Activated CD8-positive, alpha-beta memory T cell treated with anti-CD3 and anti-CD28 coated beads, Interleukin-2, amount 50 U/mL, for 24 hours (primary cell): ENCODE results near the gene WDR7.

ENCODE experiments used
- DNase-seq: peaks from one replicate; pipeline ENCODE4 v3.0.0-alpha.2; 2020; ENCODE audit errors: extremely low read depth

The WDR7 gene

GRCh38 chr18:56990678-56991077 lies 339.5 kb downstream of the WDR7 start:
- DNase-seq = no peak

DNA sequence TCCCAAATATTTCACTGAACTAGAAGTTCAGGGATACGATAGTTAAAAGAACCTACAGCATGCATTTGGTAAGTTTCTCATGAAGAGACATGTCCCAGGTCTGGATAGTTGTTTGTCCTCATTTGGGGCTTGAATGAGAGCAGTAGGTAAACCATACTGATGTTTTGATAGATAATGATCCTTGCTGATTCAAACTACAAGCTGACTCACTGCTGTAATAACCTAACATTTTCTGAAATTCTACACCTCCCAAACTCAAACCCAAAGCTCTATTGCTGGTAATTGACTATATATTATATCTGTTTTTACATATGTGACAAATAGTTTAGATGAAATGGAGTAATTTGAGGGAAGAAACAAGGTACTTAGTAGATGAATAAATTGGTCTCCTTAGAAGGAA lies 341.6 kb downstream of the WDR7 start:
- no peak for DNase-seq

GRCh38 chr18:56995579-56996188 lies 344.5 kb downstream of the WDR7 start:
- DNase-seq = no peak

DNA sequence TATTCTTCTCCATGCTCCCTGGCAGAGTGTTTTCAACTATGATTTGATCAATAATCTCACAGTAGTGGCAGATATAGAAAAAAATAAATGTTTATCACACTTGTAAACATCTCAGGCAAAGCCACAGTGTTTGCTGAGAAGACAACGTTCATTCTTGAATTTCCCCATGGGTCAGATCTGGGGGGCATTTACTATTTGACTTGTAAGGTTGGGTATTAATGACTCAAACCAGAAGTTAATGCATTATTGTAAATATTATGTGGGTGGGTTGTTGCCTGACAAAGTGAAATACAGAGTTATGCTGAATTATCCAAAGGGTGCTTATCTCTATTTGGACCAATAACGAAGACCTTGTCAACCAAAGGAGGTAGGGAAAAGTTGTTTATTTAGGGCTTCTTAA lies 346.0 kb downstream of the WDR7 start:
- no peak for DNase-seq

GRCh38 chr18:56999823-57000222 lies 348.7 kb downstream of the WDR7 start:
- DNase-seq = no peak

GRCh38 chr18:57002627-57003026 lies 351.5 kb downstream of the WDR7 start:
- DNase-seq = no peak

DNA sequence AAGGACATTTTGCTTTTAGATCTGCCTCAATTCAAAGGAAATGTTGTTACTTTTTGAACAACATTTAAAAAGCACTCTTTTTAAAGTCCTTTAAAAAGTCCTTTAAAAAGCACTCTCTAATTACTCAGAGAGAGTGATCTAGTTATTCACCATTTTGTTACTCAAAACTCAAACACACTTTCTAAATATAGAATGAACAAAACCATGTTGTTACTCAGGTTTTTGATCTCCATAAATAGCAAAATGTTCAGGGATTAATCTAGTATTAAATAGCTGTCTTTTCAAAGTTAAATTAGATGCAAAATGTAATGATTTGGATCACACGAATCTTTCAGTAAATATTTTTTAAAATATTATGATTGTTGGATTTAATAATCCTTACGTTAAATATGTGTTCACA lies 352.2 kb downstream of the WDR7 start:
- DNase-seq = no peak

DNA sequence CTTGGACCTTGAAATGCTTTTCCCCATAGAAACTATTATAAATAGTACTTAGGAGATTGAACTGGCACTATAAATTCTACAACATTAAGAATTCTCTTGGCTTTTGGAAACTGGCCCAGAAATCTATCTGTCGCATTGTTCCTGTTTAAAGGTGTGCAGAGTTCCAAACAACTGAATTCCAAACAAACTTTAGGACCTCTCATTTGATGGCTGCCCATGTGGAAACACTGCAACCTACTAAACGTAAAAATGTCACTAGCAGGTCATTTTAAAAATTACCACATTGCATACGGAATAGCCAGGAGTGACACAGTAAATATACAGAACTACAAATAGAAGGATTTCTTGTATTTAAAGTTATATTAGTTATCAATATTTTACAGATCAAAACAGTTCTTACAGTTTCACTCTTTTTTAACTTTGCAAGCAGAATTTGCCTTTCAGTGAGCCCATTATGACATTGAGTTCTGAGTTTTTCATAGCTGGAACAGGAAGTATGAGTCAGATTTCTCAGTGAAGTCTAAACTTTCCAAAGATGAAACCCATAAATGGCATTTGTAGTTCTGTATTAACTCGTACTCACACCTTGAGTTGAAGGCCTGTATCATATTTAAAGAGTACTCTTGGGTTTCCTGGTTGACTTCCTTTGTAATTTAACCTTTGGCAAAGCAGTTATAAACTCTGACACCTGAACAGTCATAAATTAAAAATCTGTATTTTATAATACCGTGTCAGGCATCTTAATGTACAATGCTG lies 353.4 kb downstream of the WDR7 start:
- no peak for DNase-seq

DNA sequence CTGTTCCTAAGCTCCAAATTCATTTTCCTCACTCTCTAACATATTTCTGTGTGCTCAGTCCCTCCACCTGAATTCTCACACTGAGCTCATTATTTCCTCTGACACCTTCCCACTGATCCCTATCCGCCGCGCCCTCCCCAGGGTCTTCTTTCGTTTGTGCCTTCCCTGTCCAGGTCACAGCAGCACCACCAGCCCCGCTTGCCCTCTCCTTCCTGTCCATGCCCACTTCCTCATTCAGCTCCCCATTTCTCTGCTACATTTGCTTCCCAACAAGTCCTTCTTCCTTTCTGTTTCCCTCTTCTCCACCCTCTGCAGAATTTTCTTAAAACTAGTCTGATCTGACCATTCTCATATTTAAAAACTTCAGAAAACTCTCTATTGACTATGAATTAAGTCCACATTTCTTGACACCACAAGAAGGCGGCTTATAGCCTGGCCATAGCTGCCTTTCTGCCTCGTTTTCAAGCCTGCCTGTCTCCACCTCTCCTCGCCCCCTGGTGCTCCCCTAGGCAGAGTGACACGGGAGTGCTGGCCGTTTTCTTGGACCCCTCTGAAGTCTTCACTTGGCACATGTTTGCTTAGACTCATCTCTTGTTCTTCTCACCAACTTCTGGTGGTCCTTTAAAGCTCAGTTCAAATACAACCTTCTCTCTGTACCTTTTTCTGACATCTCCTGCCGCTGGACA lies 357.0 kb downstream of the WDR7 start:
- DNase-seq = no peak

- no peak for DNase-seq
Observed at GRCh38 chr18:57009844-57010243, 358.7 kb downstream of the WDR7 start.

GRCh38 chr18:57014772-57015413 lies 363.7 kb downstream of the WDR7 start:
- DNase-seq = no peak

GRCh38 chr18:57015451-57015850 lies 364.3 kb downstream of the WDR7 start:
- DNase-seq = no peak

DNA sequence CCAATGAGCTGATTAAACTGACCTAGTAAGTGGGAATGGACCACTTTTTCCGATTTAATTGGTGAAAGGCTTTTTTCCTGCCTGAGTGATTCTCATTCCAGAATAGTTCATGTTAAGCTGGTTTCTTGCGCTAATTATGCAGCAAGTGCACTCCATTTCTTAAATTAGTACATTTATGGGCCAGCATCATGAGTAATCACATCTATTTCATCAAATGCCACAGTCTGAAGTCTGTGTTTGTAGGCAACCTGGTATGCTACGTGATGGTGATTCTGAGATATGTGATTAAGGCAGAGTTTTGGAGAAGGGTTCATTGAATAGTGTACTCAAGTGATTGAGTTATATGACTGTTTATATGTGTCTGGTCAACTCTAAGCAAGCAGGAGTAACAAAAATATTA lies 367.7 kb downstream of the WDR7 start:
- DNase-seq = no peak

GRCh38 chr18:57022716-57023115 lies 371.6 kb downstream of the WDR7 start:
- no peak for DNase-seq

DNA sequence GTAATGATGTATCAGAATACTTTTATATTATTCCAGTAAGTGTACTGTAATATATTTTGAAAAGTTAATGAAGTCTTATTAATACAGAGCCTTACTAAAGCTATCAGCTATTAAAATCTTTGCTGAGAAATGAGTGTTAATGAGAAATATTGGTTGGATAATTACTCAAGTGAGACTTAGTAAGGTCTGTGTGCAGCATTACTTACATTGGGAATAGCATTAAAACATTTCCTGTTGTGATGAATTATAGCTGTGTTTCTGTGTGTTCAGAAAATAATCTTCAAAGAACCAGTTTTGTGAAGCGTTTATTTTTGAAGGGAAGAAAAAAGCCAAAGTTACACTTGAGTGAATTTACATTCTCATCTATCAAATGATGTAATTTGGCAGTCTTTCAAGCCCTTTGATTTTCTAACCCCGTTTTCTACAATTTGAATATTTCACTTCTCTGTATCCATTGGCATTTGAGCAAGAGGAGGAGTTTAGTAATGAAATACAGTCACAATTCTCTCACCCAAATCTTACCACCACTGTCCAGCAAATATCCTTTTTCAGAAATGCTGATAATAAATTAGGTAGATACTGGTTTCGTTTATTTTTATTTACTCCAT lies 372.2 kb downstream of the WDR7 start:
- no peak for DNase-seq

GRCh38 chr18:57025540-57025939 lies 374.4 kb downstream of the WDR7 start:
- no peak for DNase-seq

DNA sequence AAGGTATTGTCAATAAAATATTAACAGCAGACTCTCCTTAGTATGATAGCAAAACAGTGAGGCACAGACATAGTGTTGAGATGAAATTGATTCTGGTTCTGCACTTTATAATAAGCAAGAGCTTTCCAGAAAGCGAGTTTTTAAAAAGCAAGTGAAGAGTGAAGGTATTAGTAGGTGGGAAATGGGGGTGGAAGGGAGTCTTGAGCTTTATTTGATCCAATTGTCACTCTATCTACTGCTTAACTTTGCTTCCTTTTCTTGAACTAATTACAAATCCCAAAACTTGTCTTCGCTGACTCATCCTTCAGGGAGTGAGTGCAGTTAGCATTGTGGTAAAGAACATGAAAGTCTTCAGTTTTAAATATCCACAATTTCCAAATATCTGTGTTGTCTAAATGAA lies 375.2 kb downstream of the WDR7 start:
- DNase-seq = no peak

GRCh38 chr18:57027190-57027708 lies 376.1 kb downstream of the WDR7 start:
- DNase-seq = no peak

- DNase-seq = no peak
Observed at GRCh38 chr18:57029761-57030160, 378.6 kb downstream of the WDR7 start.

GRCh38 chr18:57030417-57030816 lies 379.3 kb downstream of the WDR7 start:
- no peak for DNase-seq

DNA sequence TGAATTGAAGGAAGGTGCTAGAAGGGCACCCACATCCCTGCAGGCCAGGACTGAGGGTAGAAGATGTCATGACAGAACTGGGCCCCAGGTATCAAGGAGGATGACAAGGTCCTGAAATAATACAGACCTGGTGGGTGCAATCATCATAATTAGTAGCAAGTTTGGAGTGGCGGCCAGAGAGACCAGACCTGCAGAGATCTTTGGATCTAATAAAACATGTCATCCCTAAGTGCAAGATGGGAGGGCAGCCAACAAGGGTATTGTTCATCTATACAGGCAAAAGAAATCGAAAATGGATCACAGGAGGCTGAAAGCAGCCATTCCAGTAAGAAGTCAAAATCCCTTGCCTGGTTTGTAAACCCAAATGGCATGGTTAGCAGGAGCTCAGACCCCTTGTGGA lies 384.4 kb downstream of the WDR7 start:
- DNase-seq = no peak

DNA sequence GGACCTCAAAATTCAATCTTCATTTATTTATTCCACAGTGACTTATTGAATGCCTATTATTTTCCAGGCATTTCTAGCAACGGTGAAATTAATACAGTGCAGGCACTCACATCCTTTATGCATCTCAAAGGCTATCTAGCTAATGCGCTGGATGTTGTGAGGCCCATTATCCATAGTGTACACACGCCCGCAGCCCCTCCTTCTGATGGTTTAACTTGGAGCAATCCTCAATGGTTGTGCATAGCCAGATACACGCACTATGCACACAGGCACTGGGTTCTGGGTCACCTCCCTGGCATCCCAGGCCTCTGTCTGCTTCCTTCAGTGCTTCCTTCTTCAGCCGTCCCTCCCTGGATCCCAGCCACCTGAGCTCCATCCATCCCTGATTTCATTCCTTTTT lies 387.2 kb downstream of the WDR7 start:
- DNase-seq = no peak
